ENCODE results near the gene SF3B3.

- TF ChIP-seq POLR2AphosphoS5 (IDR thresholded peaks at IDR 0.05; ENCODE audit: low read depth, low read length) (no peak), TAF1 (IDR thresholded peaks at IDR 0.05; ENCODE audit: borderline replicate concordance, low read depth, low read length) (no peak)
Observed at GRCh38 chr16:70590722-70591415, 67.3 kb downstream of the SF3B3 start.
